Stimulated activated CD8-positive, alpha-beta memory T cell treated with anti-CD3 and anti-CD28 coated beads, Interleukin-12 subunit alpha, Interleukin-12 subunit beta, amount 100 ng/mL, for 24 hours (primary cell): ENCODE measurements around the gene RTBDN.
"Not testable (repeated sequence)": the region's sequence is repeated elsewhere in the genome, so short reads cannot be mapped to it uniquely, and the experiment has no call there.

ENCODE experiments used
- DNase-seq: peaks from one replicate; pipeline ENCODE4 v3.0.0-alpha.2; 2020; ENCODE audit errors: extremely low read depth

Gene RTBDN

GRCh38 chr19:12858041-12858928, 23.9 kb upstream of the RTBDN start:
- no peak for DNase-seq

GRCh38 chr19:12856653-12857052, 22.3 kb upstream of the RTBDN start:
- no peak for DNase-seq

- DNase-seq, result peak; percentile 58
Observed at GRCh38 chr19:12847159-12848139, 13.1 kb upstream of the RTBDN start.

- not testable (repeated sequence) for DNase-seq
Observed at GRCh38 chr19:12846613-12847012, 12.2 kb upstream of the RTBDN start.

DNA sequence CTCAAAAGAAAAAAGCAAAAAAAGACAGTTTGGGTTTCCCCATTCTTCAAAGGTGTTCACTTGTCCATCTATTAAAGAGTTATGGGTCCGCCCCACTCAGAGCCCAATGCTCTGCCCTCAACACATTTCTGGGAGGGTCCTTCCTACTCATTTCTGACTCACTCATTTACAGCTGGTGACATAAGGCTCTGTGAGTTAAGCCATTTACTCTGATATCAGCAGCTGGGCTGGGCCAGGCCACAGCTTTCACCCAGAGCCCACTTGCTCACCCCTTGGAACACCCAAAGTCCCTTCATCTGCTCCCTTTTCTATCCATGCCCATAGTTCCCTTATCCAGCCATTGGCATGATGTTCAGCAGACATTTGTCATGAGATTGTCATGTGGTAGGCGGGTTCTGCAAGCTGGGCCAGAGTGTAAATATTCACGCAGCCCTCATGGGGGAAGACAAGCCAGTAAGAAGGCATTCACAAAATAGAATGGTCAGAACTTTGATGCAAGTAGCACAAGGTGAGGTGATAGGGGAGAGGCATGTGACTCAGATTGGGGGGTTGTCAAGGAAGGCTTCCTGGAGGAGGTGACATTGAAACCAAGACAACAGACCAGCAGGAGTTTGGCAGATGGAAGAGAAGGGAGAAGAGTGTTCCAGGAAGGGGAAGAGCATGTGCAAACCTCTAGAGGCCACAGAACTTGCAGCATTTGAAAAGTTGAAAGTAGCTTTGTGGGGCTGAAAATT, 9.8 kb upstream of the RTBDN start:
- no peak for DNase-seq

- DNase-seq, result no peak
Observed at GRCh38 chr19:12843328-12843727, 8.9 kb upstream of the RTBDN start.

DNA sequence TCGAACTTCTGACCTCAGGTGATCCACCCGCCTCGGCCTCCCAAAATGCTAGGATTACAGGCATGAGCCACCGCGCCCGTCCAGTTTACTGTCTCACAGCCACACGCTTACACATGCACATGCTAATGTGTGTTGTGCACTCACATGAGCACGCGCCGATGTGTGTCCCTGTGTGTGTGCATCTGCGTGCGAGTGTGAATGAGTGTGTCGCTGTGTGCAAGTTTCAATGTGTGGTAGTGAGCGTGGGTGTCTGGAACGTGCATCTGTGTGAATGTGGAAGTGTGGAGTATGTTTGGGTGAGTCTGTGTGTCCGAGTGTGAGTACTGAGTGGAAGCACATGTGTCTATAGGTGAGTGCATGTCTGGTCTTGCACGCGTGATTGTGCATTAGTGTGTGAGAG, 8.1 kb upstream of the RTBDN start:
- DNase-seq, result no peak

DNA sequence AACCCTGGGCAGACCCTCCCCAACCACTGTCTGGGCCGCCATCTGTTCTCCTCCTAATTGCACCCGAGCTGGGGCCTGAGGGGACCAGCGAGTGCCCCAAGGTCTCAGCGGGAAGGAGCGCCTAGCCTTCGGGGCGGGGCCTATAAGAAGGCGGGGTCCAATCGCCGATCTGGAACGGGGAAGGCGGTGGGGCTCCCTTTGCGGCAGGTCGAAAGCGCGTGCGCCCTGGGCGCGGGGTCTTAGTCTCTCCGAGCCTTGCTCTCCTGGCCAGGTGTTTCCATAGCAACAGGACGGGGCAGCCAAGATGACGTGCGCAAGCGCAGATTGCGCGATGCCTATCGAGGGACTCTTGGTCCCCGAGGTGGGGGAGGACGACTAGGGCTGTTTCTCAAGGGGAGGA, 6.7 kb upstream of the RTBDN start:
- no peak for DNase-seq

DNA sequence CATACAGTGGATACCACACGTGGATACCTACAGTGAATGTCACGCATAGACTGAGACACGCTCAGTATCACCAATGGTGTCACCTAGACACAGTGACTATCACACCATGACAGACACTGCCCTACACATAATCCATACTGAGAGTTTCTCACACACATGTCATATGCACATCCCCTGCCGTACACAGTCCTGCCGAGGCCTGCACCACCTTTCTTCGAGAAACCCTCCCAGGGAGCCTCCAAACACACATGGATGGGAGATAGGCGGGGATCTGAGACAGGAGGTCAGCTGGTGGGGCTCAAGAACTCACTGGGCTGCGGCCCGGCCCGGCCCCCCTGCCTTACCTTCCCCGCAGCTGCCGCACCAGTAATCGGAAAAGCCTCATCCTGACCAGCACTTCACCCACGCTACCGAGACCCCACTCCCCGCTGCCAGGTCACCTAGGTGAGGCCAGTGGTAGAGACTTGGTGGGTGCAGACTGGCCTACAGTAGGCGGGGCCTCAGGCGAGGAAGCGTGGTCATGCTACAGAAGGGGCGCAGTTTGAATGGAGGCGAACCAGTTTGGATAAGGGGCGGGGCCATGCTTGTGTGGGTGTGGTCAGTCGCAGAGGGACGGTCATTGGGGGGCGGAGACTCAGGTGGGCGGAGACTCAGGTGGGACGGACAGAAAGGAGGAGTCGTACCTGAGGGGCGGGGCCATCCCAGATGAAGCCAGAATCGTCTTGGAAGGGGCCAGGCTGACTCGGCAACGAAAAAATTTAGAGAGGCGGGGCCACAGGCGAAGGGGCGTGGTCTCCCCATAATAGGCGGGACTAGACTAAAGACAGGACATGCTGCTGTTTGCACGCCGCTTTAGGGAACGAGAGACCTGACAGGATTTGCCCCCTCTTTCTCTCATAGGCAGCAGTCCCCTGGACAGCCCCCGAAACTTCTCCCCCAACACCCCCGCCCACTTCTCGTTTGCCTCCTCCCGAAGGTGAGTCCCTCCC, 6.0 kb upstream of the RTBDN start:
- no peak for DNase-seq

DNA sequence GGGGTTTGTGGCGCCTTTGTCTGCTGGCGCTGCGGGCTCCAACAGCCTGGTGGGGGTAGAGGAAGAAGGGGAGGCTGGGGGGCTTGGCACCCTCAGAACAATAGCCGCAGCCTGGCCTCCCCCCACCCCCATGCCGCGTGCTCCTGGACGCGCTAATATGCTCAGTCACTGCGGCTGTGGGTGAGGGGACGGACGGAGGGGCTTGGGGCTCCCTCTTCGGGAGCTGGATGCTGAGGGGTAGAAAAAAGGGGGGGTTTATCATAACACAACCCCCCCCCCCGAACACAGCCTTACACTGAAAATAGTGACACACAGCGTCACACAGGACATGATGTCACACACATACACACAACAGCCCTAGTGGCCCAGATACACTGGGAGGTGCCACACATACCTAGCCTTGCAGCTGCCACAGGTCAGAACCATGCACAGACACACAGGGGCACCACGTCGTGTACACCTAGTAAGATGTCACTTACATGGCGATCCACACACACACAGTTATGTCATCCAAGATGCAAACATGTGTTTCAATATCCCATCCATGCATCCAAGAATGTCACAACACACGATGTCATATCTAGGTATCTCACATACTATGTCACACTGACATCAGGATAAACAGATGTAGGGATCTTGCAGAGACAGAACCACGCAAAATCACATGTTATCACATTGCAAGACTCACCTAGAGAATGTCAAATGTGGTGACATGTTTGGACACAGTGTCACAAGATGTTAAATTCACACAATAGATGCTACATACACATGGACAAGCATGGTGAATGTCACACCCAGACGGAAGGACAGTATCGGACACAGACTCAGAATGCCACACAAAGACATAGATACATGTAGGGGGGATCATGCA, 4.7 kb upstream of the RTBDN start:
- no peak for DNase-seq

DNA sequence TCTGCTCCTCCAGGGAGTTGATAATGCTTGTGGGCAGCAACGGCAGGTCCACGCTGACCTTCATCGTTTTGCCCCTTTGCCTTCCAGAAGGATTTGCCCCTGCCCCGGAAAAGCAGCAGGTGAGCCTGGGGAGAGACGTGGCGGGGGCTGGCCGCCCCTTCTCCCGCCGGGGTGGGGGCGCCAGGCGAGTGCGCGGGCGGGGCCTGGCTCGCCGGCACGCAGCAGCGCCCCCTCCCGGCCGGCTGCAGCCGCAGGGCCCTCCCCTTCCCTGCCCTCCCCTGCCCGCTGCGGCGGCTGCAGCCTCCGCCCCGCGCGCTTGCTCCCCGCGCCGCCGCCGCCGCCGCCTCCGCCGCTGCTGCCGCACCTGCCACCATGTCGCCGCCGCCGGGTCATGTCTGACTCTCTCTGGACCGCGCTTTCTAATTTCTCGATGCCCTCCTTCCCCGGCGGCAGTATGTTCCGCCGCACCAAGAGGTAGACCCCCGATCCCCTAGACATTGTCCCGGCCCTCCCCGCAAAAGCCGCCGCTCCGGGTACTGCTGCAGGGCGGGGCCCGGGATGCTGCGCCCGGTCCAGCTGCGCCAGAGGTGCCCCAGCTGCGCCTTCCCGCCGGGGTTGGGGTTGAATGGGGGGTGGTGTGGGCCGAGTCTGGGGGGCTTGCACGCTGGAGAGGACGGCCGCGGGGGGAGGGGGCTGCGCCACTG, 4.0 kb upstream of the RTBDN start, which contains the start of gene MAST1:
TSS of gene MAST1 (plus strand) at position 334 of the 704 bp plus-strand sequence. CDS start at position 392, 58 bp downstream.
- no peak for DNase-seq

DNA sequence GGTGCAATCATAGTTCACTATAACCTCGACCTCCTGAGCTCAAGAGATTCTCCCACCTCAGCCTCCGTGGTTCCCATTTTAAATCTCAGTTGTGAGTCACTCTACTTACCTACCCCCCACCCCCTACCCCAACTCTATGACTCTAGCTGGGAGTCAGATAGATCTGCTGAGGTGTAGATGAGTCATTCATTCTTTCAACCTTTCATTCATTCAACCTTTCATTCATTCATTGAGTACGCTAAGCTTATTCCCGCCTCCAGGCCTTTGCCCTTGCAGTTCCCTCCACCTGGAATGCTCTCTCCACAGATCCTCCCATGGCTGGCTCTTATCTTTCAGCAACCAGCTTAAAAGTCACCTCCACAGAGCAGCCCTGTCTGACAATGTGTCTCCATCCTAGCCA, 2.8 kb upstream of the RTBDN start:
- DNase-seq, result no peak

GRCh38 chr19:12836529-12836863, 2.1 kb upstream of the RTBDN start:
- no peak for DNase-seq

- no peak for DNase-seq
Observed at GRCh38 chr19:12834976-12835757, 788 bp upstream of the RTBDN start.

GRCh38 chr19:12833738-12834565, 427 bp downstream of the RTBDN start:
- DNase-seq, result no peak

DNA sequence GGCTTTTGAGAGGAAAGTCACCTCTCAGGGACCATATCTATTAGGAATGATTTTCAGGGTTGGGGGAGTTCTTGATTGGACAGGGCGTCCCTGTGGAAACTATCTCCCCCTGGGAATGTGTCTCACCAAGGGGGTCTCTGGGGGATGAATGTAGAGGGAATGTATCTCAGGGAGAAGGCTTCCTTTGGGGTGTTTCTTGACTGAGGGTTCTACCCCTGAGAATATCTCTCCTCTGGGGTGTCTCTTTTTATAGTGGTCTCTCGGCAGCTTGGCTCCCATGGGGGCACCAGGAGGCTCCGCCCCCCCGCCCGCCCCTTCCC, 1.0 kb downstream of the RTBDN start:
- DNase-seq, result no peak

GRCh38 chr19:12828494-12828893, 5.9 kb downstream of the RTBDN start:
- DNase-seq, result no peak
